H7 (cell line): Measurements from ENCODE around the gene DUSP8. TPM values are rescaled to one million over a fixed set of nuclear protein-coding genes. Genes with fewer than 3 reads are reported as not detected.

ENCODE experiments used
- DNase-seq: peaks from one replicate; pipeline ENCODE4 v3.0.0; 2012
- H3K27me3 ChIP-seq: 2 replicates; pipeline ENCODE4 v1.6.0; 2011; ENCODE audit warnings: mild to moderate bottlenecking, low read length; ENCODE audit not compliant: control insufficient read depth, insufficient read depth
- H3K36me3 ChIP-seq: replicated peaks from 2 replicates; pipeline ENCODE4 v1.5.1; 2011; ENCODE audit warnings: low read length; ENCODE audit not compliant: control insufficient read depth, insufficient read depth
- H3K4me3 ChIP-seq: 2 replicates; pipeline ENCODE4 v1.5.1; 2011; ENCODE audit warnings: low read depth, mild to moderate bottlenecking, control low read depth, low read length, moderate library complexity; ENCODE audit not compliant: insufficient read depth
- total RNA-seq: library from RNA; depleted of rRNA; stranded (reverse); fragments of >200 nt; shearing (Covaris generic); gene quantifications from 2 replicates; pipeline ENCODE4 v1.2.3, GENCODE V29; 2014; rRNA removed

The DUSP8 gene
- total RNA-seq, 1 experiment from 2014 or later: 1.7 TPM

GRCh38 chr11:1505480-1505879 is 66.6 kb downstream of the DUSP8 start:
- peak; percentile 87 for DNase-seq
- H3K36me3 ChIP-seq: no peaks in the 10 kb centered on the region
- H3K4me3 ChIP-seq: no peak overlapping the region
- H3K27me3 ChIP-seq: no peaks in the 10 kb centered on the region

- no peaks in the 10 kb centered on the region for H3K36me3 ChIP-seq
- no peak overlapping the region for H3K4me3 ChIP-seq
These were observed 67.3 kb downstream of the DUSP8 start for GRCh38 chr11:1504581-1505290.

GRCh38 chr11:1504138-1504537 is 67.9 kb downstream of the DUSP8 start:
- no peak for DNase-seq
- Histone ChIP-seq H3K36me3 (no peaks in the 10 kb centered on the region), H3K4me3 (no peak overlapping the region), H3K27me3 (no peaks in the 10 kb centered on the region)

More at GRCh38 chr11:1504581-1505290, 67.3 kb downstream of the DUSP8 start:
- H3K27me3 ChIP-seq: no peaks in the 10 kb centered on the region
- DNase-seq: no peak

Other genes with a start within 250 kb of the DUSP8 start
- 22.2 and 23.6 TPM in 2 replicates for gene BRSK2, start 182.3 kb downstream of the DUSP8 start, total RNA-seq
- 17.3 and 20.2 TPM in 2 replicates for gene MOB2, start 85.5 kb downstream of the DUSP8 start, total RNA-seq
- not detected in 2 replicates for gene KRTAP5-1, start 13.0 kb upstream of the DUSP8 start, total RNA-seq
- gene KRTAP5-2, start 26.0 kb upstream of the DUSP8 start, total RNA-seq: not detected in 2 replicates
- gene KRTAP5-3, start 36.2 kb upstream of the DUSP8 start, total RNA-seq: not detected in 2 replicates
- not detected in 2 replicates for gene KRTAP5-4, start 49.9 kb upstream of the DUSP8 start, total RNA-seq
- not detected in 2 replicates for gene KRTAP5-5, start 57.5 kb upstream of the DUSP8 start, total RNA-seq
- not detected in 2 replicates for gene KRTAP5-6, start 124.9 kb upstream of the DUSP8 start, total RNA-seq
- gene IFITM10, start 178.3 kb upstream of the DUSP8 start, total RNA-seq: 0.42 and 0.74 TPM in 2 replicates
- 177 and 235 TPM in 2 replicates for gene CTSD, start 191.7 kb upstream of the DUSP8 start, total RNA-seq